ENCODE data around the gene MGAT5B. TPM values are rescaled to one million over a fixed set of nuclear protein-coding genes. Genes with fewer than 3 reads are reported as not detected.

Gene MGAT5B
- total RNA-seq, 1 donor from 2014 or later, result 1.2 TPM

GRCh38 chr17:76904116-76904515 lies 35.9 kb downstream of the MGAT5B start:
- intact Hi-C loops (cut with micrococcal nuclease), result no loop called here

GRCh38 chr17:76905036-76905435 lies 36.8 kb downstream of the MGAT5B start:
- intact Hi-C loops (cut with micrococcal nuclease), result no loop called here

DNA sequence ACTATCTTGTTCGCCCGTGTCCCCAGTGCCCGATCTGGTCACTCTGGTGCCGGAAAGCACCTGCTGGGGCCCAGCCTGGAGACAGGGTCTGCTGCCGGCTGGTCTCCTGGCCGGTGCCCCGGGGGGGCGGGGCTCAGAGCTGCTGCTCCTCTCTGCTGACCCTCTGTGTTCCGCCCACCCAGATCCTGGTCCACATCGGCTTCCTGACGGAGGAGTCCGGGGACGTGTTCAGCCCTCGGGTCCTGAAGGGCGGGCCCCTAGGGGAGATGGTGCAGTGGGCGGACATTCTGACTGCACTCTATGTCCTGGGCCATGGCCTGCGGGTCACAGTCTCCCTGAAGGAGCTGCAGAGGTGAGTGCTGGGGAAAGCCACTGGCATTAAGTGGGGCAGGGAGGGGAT lies 37.6 kb downstream of the MGAT5B start:
- intact Hi-C loops (cut with micrococcal nuclease), result no loop called here

GRCh38 chr17:76906463-76906862 lies 38.3 kb downstream of the MGAT5B start:
- intact Hi-C loops (cut with micrococcal nuclease), result no loop called here

- intact Hi-C loops (cut with micrococcal nuclease), result no loop called here
Observed at GRCh38 chr17:76907352-76907751, 39.1 kb downstream of the MGAT5B start.

DNA sequence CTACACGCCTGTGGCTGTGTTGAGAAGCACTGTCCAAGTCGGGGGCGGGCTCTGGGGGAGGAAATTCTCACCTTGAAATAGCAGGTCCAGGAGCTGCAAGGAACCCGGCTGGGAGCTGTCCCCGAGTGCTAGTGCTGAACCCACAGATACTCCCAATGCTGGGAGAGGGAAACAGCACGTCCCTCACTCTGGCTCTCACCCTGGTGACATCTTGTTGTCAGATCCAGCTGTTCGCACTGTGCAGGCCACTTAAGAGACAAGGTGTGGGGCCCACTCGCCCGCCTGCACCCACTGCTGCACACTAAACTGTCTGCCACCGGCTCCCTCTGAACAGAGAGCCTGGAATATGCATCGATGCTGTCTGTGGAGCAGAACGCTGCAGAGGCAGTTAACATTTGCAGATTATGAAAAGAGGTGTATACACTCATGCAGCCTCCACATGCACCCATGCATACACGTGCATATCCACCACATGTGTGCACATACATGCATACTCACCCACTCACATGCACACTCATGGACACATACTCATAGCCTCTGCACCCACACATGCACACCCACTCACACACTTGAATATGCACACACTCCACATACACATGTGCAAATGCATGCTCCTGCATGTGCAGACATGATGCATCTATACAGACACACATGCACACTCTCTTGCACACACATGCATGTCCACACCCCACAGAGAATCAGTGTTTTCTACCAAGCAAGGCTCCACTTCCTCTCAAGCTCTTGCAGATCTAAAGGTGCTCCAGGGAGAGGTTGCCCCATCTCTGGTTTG lies 42.0 kb downstream of the MGAT5B start:
- intact Hi-C loops (cut with micrococcal nuclease), result no loop called here

DNA sequence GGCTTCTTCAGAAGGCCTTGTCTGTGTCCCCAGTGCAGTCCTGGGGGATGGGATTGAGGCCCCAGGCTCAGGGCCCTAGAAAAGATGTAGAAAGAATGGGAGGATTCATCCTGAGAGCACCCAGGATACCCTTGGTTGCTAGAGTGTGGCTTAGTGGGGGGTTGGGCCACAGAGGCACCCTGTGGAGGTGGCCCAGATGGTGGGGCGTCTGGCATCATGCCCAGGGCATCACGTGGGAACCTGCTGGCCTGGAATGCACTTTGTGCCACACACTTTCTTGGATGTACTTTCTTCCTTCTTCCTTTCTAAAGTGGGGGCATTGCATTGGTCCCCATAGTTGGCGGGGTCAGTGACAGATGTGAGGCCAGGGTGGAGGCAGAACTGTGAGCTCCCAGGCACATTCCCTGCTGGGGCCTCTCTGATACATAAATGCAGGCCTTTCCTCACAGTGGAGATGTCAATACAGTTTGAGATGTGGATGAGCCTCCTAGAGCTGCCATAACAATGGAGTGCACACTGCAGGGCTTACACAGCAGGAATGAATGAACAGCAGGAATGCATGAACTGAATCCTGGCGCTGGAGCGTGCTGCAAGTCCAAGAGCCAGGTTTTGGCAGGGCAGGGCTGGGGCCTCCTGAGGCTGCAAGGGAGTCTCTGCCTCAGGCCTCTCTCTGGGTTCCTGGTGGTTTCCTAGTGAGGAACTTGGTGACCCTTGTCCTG lies 43.3 kb downstream of the MGAT5B start:
- intact Hi-C loops (cut with micrococcal nuclease), result no loop called here

- intact Hi-C loops (cut with micrococcal nuclease), result no loop called here
Observed at GRCh38 chr17:76912421-76913164, 44.4 kb downstream of the MGAT5B start.

GRCh38 chr17:76914937-76915336 lies 46.7 kb downstream of the MGAT5B start:
- intact Hi-C loops (cut with micrococcal nuclease), result no loop called here

- intact Hi-C loops (cut with micrococcal nuclease), result no loop called here
Observed at GRCh38 chr17:76915840-76916510, 47.8 kb downstream of the MGAT5B start.

GRCh38 chr17:76917829-76918228 lies 49.6 kb downstream of the MGAT5B start:
- intact Hi-C loops (cut with micrococcal nuclease), result no loop called here

- intact Hi-C loops (cut with micrococcal nuclease), result no loop called here
Observed at GRCh38 chr17:76918811-76919210, 50.6 kb downstream of the MGAT5B start.

- intact Hi-C loops (cut with micrococcal nuclease), result no loop called here
Observed at GRCh38 chr17:76920364-76921139, 52.3 kb downstream of the MGAT5B start.

GRCh38 chr17:76921340-76922036 lies 53.3 kb downstream of the MGAT5B start:
- intact Hi-C loops (cut with micrococcal nuclease), result no loop called here

DNA sequence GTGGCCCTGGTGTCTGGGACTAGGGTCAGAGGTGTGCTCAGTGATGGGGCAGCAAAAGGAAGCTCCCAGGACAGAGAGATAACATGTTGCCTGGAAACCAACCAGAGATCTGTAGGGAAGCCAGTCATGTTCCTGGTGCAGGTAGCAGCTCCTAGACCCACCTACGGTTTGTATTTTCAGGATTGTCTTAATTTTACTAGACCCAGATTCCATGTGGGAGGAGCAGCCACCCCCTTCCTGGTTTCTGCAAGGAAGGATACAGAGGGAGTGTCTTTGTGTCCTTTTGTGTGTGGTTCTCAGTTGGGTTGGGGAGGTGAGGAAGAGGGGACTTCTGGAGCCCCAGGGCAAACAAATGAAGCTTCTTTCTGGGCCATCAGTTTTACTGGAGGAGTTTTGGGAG lies 53.9 kb downstream of the MGAT5B start:
- intact Hi-C loops (cut with micrococcal nuclease), result no loop called here

GRCh38 chr17:76922967-76923366 lies 54.8 kb downstream of the MGAT5B start:
- intact Hi-C loops (cut with micrococcal nuclease), result no loop called here

- intact Hi-C loops (cut with micrococcal nuclease), result no loop called here
Observed at GRCh38 chr17:76923491-76923890, 55.3 kb downstream of the MGAT5B start.

DNA sequence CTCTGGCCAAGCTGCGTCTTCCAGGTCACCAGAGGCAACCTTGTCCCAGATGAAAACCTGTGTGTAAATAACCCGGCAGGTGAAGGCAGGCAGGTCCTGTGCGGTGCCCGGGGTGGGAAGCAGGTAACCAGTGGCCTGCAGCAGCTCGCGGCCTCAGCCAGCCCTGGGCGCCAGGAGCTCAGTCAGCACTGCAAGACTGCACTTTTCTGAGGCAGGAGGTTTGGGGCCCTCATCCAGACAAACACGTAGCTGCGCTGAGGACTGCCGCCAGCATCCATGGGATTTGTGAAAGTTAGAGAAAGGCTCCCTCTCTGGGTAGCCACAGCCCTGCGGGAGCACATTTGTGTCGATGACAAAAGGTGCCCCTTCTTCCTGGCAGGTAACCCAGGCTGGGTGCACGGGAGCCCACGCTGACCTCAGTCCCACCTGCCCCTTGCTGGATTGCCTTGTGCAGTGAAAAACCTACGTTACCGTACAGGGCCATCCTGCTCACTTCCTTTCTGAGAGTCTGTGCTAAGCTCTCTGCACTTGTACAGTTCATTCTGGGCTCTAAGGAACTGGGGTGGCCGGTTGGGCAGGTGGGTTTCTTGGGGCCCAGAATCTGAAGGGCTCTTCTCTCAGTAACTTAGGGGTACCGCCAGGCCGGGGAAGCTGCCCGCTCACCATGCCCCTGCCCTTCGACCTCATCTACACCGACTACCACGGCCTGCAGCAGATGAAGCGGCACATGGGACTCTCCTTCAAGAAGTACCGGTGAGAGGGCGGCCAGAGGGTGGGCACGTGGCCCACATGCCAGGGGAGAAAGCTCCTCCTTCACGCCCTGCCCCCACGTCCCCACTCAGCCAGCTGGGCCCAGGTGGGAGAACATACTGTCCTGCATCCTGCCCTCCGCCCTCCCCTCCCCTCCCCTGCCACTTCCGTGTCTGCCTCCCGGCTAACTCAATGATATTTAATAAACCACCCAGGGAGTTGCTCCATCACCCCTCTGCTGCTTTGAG lies 56.4 kb downstream of the MGAT5B start:
- intact Hi-C loops (cut with micrococcal nuclease), result no loop called here

- intact Hi-C loops (cut with micrococcal nuclease), result no loop called here
Observed at GRCh38 chr17:76925441-76925891, 57.3 kb downstream of the MGAT5B start.
